Tibial nerve (tissue), 4 donors: ENCODE measurements around the gene GRIA1.
"Not testable (repeated sequence)": the region's sequence is repeated elsewhere in the genome, so short reads cannot be mapped to it uniquely, and the experiment has no call there.

Experiments used
- CTCF ChIP-seq, 5 experiments: fragments of 200-600 bp in 3 of 5; fragments of 450-650 bp in 2 of 5; sonication (generic) in 3 of 5; IDR thresholded peaks; one replicate each; pipeline ENCODE4 v1.5.1; 2016 to 2019; ENCODE audit warnings: antibody characterized with exemption in 5 of 5, mild to moderate bottlenecking in 3 of 5, moderate library complexity in 2 of 5
- EP300 ChIP-seq, 2 donors: sonication (generic); formaldehyde crosslinking; IDR thresholded peaks; one replicate each; pipeline ENCODE4 v1.6.1; 2017; ENCODE audit warnings: antibody characterized with exemption in 2 of 2, mild to moderate bottlenecking in 1 of 2
- POLR2A ChIP-seq, 2 donors: fragments of 450-650 bp; IDR thresholded peaks; one replicate each; pipeline ENCODE4 v1.6.1; 2017; ENCODE audit warnings: antibody characterized with exemption in 2 of 2, mild to moderate bottlenecking in 2 of 2, moderate library complexity in 2 of 2

DNA sequence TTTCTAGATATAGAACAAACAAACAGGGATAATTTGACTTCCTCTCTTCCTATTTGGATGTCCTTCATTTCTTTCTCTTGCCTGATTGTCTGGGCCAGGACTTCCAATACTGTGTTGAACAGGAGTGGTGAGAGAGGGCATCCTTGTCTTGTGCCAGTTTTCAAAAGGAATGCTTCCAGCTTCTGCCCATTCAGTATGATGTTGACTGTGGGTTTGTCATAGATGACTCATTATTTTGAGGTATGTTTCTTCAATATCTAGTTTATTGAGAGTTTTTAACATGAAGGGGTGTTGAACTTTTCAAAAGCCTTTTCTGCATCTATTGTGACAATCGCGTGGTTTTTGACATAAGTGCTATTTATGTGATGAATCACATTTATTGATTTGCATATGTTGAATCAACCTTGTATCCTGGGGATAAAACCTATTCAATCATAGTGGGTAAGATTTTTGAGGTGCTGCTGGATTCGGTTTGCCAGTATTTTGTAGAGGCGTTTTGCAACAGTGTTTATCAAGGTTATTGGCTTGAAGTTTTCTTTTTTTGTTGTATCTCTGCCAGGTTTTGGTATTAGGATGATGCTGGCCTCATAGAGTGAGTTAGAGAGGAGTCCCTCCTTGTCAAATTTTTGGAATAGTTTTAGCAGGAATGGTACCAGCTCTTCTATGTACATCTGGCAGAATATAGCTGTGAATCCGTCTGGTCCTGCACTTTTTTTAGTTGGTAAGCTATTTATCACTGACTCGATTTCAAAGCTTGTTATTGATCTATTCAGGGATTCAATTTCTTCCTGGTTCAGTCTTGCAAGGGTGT is 359.0 kb downstream of the GRIA1 start:
- TF ChIP-seq POLR2A, EP300, CTCF (IDR thresholded peaks at IDR 0.05): not testable (repeated sequence)
